Fibroblast of lung (primary cell): ENCODE data around the gene JPH2.

Experiments
- CTCF ChIP-seq, 2 donors: IDR thresholded peaks in 1 of 2; conservative IDR thresholded peaks in 1 of 2; 1 replicate in 1 of 2; 2 replicates in 1 of 2; pipeline ENCODE4 v1.5.1; 2011 to 2012; ENCODE audit warnings: low read length in 2 of 2, control low read depth in 1 of 2, inconsistent platforms in 1 of 2, low read depth in 1 of 2, mild to moderate bottlenecking in 1 of 2
- EZH2 ChIP-seq: IDR thresholded peaks from 2 replicates; pipeline ENCODE4 v1.5.1; 2012; ENCODE audit warnings: low read length, control low read depth, mild to moderate bottlenecking; ENCODE audit errors: missing control alignments

GRCh38 chr20:44104798-44105517 is 82.0 kb downstream of the JPH2 start:
- no peak for TF ChIP-seq CTCF (conservative IDR thresholded peaks at IDR 0.05 in 1 of 2, IDR thresholded peaks at IDR 0.05 in 1 of 2; ENCODE audit: low read depth in 1 of 2, low read length in 2 of 2)
- no peak for TF ChIP-seq EZH2
